ENCODE data around the gene RSPO4.

DNA sequence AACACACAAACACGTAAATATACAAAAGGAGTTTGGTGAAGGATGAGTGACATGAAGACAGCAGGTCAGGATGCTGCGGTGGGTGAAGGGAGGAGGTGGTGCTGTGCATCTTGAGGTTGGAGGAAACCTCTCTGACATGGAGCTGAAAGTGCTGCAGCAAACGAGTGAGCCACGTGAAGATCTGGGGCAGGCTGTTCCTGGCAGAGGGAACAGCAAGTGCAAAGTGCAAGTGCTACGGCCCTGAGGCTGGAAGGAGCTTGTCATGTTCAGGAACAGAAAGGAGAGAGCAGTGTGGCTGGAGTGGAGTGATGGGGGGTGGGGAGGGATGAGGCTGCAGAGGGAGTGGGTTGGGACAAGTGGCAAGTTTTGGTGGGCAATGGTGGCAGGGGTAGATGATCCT lies 61.2 kb downstream of the RSPO4 start:
- TF ChIP-seq, protein P1, sequence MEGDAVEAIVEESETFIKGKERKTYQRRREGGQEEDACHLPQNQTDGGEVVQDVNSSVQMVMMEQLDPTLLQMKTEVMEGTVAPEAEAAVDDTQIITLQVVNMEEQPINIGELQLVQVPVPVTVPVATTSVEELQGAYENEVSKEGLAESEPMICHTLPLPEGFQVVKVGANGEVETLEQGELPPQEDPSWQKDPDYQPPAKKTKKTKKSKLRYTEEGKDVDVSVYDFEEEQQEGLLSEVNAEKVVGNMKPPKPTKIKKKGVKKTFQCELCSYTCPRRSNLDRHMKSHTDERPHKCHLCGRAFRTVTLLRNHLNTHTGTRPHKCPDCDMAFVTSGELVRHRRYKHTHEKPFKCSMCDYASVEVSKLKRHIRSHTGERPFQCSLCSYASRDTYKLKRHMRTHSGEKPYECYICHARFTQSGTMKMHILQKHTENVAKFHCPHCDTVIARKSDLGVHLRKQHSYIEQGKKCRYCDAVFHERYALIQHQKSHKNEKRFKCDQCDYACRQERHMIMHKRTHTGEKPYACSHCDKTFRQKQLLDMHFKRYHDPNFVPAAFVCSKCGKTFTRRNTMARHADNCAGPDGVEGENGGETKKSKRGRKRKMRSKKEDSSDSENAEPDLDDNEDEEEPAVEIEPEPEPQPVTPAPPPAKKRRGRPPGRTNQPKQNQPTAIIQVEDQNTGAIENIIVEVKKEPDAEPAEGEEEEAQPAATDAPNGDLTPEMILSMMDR (IDR thresholded peaks at IDR 0.05): no peak
- TF ChIP-seq POLR2A (IDR thresholded peaks at IDR 0.05; ENCODE audit: low read depth) (no peak), POLR2AphosphoS5 (IDR thresholded peaks at IDR 0.05) (no peak), EP300 (IDR thresholded peaks at IDR 0.05) (no peak)
